Nephron progenitor cell (in vitro differentiated cells): ENCODE measurements around the gene ZFHX3.

ENCODE experiments used
- DNase-seq: peaks from one replicate; pipeline ENCODE4 v3.0.0; 2021
- H3K27ac Mint-ChIP-seq: 2 replicates; pipeline ENCODE4 v1.8.0; 2021; ENCODE audit warnings: mild to moderate bottlenecking, moderate library complexity, mixed read lengths
- H3K27me3 Mint-ChIP-seq: 2 replicates; pipeline ENCODE4 v1.8.0; 2021; ENCODE audit warnings: mild to moderate bottlenecking, low read depth, mixed read lengths; ENCODE audit not compliant: poor library complexity
- H3K36me3 Mint-ChIP-seq: 2 replicates; pipeline ENCODE4 v1.8.0; 2021; ENCODE audit warnings: low read depth, mixed read lengths
- H3K4me1 Mint-ChIP-seq: 2 replicates; pipeline ENCODE4 v1.8.0; 2021; ENCODE audit warnings: mixed read lengths
- H3K4me3 Mint-ChIP-seq: 2 replicates; pipeline ENCODE4 v1.8.0; 2021; ENCODE audit warnings: mild to moderate bottlenecking, moderate library complexity, mixed read lengths
- H3K9me3 Mint-ChIP-seq: 2 replicates; pipeline ENCODE4 v1.8.0; 2021; ENCODE audit warnings: mild to moderate bottlenecking, moderate library complexity, mixed read lengths
- TF ChIP-seq, protein P1 (sequence below): fragments of 200-600 bp; sonication (generic); IDR thresholded peaks from 2 replicates; pipeline ENCODE4 v1.5.0; 2021; ENCODE audit warnings: antibody characterized with exemption

The ZFHX3 gene

DNA sequence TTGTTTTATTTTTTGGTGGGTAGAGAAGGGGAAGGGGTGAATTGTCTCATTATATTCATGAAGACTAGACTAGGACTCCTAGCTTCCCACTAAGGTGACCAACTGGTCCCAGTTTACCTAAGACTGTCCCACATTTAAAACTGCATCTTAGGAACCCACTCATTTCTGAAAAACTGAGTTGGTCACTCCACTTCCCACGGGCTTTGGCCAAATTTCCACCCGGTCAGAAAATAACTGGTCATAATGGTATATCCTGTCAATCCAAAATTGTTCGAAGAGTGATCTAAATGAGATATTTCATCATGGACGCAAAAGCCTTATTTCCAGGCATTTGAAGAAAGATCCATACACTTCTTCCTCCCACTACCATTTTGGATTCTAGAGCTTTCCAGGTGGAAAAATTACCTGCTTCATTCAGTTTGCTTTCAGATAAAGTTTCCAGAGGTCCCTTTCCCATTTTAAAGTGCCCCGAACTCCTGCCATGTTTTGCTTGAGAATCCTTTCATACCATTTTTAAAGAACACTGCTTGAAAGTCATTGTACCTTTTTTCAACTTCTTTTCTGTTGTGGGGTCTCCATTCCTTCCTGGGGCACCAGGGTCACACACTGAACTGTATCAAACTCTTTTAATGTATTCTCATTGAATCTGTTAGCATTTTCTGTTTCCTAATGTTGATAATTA, 21.8 kb upstream of the ZFHX3 start:
- Mint-ChIP-seq H3K36me3 (no peaks in the 10 kb centered on the region), H3K9me3 (no peaks in the 10 kb centered on the region), H3K27me3 (peaks cover 57% of the 10 kb centered on the region), H3K4me1 (peaks cover 58% of the 10 kb centered on the region), H3K27ac (no peak overlapping the region), H3K4me3 (peak overlapping the region; percentile 79)
- TF ChIP-seq, protein P1, sequence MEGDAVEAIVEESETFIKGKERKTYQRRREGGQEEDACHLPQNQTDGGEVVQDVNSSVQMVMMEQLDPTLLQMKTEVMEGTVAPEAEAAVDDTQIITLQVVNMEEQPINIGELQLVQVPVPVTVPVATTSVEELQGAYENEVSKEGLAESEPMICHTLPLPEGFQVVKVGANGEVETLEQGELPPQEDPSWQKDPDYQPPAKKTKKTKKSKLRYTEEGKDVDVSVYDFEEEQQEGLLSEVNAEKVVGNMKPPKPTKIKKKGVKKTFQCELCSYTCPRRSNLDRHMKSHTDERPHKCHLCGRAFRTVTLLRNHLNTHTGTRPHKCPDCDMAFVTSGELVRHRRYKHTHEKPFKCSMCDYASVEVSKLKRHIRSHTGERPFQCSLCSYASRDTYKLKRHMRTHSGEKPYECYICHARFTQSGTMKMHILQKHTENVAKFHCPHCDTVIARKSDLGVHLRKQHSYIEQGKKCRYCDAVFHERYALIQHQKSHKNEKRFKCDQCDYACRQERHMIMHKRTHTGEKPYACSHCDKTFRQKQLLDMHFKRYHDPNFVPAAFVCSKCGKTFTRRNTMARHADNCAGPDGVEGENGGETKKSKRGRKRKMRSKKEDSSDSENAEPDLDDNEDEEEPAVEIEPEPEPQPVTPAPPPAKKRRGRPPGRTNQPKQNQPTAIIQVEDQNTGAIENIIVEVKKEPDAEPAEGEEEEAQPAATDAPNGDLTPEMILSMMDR: no peak
- no peak for DNase-seq

DNA sequence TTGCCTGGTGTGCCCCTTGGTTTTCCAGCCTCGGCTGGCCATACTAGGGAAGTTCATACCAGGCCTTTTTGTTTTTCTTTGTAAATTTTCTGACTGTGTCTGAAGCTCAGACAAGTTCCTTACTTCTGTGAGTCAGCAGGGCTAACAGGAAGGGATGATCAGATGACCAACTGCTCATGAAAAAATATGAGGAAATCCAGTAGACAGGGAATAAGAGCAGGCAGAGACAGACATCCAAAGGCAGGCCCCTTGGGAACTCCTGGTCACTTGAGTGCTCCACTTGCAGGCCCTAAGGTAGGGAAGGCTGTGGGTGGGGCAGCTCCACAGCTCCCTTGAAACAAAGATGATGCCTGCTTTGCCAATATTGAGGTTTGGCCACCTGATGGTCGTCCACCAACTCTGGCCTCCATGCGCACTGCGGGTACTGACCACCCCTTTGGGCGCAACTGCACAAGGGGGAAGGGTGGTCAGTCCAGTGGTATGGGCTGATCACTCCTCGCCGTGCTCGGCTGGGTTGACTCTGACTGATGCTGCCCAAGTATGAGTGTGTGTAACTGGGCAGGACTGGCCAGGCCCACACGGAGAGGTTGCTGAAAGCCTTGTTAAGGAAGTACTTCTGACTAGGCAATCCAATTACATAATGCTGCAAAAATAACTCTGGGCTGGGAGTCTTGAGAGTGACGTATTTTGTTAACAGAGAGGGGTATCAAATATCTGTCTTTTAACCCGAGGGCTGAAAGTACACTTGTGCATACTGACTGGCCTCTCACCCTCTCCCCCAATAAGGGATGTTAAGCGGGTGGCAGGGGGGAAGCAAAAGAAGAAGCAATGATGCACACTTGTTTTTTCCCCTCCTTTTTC, 20.8 kb upstream of the ZFHX3 start:
- H3K4me1 Mint-ChIP-seq: peaks cover 67% of the 10 kb centered on the region
- TF ChIP-seq, protein P1: no peak
- no peaks in the 10 kb centered on the region for H3K9me3 Mint-ChIP-seq
- no peak overlapping the region for H3K27ac Mint-ChIP-seq
- H3K4me3 Mint-ChIP-seq: peak overlapping the region; percentile 29
- H3K27me3 Mint-ChIP-seq: peaks cover 65% of the 10 kb centered on the region
- H3K36me3 Mint-ChIP-seq: no peaks in the 10 kb centered on the region
- no peak for DNase-seq

DNA sequence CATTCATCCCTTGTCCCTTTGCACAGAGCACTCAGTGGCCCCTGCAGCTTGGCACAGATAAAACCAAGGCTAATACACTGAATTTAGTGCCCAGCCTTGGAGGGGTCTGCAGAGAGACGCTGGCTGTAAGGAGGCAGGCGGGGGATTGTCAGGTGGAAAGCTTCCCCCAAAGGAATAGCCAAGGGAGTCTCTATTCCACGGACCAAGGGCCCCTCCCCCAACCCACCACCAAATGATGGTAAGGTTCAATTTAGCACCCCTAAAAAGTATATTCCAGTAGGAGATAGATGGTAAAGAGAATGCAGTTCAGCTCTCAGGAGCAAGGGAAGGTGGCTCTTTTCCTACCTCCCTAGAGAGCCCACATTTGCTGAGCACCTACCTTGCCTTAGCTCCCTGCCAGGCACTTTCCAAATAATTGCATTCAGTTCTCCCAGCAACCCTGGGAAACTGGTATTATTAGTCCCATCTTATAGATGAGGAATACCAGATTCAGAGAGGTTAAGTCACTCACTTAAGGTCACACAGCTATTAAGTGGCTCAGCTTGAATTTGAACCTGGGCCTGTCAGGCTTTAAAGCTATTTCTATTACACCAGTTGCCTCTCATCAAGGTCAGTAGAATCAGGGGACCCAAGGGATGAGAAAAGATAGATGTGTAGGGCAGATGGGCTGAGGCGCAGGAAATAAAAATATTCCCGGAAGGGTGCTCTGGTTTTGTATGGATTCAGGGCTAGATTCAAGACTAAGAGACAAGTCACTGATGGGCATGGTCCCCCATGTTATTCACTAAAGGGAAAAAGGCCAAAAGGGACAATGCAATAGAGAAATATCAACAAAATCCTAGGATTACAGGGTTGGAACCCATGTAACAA, 20.0 kb upstream of the ZFHX3 start:
- Mint-ChIP-seq H3K4me3 (peak overlapping the region; percentile 57), H3K27me3 (peaks cover 71% of the 10 kb centered on the region), H3K27ac (no peak overlapping the region), H3K9me3 (no peaks in the 10 kb centered on the region), H3K4me1 (peaks cover 75% of the 10 kb centered on the region), H3K36me3 (no peaks in the 10 kb centered on the region)
- TF ChIP-seq, protein P1: no peak
- DNase-seq: no peak

DNA sequence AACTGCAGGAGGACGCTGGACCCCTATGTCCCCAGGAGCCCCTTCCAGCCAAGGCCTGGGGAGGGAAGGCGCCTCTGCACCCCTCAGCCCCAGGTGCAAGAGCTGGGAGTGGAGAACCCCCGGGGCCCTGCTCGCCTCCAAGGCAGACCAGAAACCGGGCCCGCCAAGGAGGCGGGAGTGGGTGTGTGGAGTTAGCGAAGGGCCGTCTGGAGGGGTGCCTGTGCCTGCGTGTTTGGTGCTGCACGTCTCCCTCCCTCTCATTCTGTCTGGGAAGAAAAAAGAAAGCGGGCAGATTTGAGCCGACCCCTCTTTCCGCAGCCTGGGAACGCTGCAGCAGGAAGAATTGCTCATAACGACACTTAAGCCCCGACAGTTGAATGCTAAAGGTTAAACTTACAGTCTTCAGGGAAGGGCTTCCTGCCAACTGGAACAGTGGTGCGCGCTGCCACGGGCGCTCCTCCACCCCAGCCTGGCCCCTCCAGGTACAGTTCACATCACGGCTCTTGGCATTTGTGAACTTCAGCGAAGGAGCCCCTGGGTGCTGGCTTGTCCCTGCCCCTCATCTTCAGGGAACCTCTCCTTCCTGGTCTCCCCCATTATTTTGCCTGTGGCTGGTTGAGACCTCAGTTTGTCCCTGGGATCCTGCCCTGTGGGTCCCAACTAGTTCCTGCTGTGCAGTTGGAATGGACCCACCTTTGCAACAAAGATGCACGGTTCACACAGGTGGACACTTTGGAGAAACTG, 19.2 kb upstream of the ZFHX3 start:
- Mint-ChIP-seq H3K27ac (no peak overlapping the region), H3K36me3 (no peaks in the 10 kb centered on the region), H3K4me3 (peak overlapping the region; percentile 57), H3K9me3 (no peaks in the 10 kb centered on the region), H3K4me1 (peaks cover 83% of the 10 kb centered on the region), H3K27me3 (peaks cover 79% of the 10 kb centered on the region)
- no peak for DNase-seq
- TF ChIP-seq, protein P1: no peak

DNA sequence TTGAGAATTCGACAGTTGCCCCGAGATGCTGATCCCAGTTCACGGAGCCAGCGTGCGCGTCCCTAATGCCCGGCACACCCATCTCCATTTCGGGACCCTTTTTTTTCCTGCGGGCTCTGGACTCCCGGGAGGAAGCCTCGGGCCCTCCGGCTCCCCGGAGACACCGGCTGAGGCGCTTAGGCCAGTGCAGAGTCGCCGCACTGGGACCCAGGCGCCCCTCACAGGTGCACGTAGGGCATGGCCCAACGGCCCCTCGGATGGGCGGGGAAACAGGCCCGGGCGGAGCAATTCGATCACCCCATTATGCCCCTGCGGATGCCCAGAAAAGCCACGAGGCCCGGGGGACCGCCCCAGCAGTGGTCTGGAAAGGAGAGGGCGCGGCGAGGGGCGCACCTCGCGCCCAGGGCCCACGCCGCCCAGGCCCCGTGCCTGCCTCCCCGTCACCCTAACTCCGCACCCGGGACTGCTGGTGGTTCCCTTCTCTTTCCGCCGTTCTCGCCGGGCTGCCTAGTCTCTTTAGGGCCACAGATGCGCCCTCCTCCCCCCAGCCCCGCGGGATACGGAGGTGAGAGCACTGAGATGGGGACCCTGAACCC, 18.5 kb upstream of the ZFHX3 start:
- Mint-ChIP-seq H3K9me3 (no peaks in the 10 kb centered on the region), H3K4me3 (peak overlapping the region; percentile 68), H3K27ac (no peak overlapping the region), H3K36me3 (no peaks in the 10 kb centered on the region), H3K4me1 (peaks cover 83% of the 10 kb centered on the region), H3K27me3 (peaks cover 86% of the 10 kb centered on the region)
- TF ChIP-seq, protein P1: no peak
- no peak for DNase-seq
